HG03135 (cell line): Measurements from ENCODE around the gene ADGRE3.
"Not testable (repeated sequence)": the region's sequence is repeated elsewhere in the genome, so short reads cannot be mapped to it uniquely, and the experiment has no call there.

ENCODE experiments used
- ATAC-seq: cut with Tn5 transposase; IDR thresholded peaks from one replicate; pipeline ENCODE4 v1.9.1; 2021; ENCODE audit warnings: mild to moderate bottlenecking, moderate library complexity; ENCODE audit not compliant: unreplicated experiment

Gene ADGRE3

GRCh38 chr19:14672188-14672872 lies 2.3 kb downstream of the ADGRE3 start:
- ATAC-seq = no peak

DNA sequence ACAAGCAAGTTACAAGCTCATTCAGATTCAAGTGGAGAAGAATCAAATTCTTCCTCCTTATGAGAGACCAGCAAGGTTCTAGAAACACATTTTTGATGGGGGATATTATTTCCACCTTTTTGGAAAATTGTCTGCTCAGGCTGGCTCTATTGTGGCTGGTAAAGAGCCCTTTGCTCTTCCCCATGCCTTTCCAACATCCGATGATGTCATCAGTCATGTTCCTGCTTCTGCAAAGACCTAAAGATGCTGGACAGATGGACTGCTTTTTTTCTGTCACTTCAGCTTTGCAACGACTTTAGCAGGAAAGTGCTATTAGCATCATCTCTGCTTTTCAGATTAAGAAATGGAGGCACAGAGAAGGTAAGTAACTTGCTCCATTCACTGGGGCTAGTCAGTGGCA lies 4.2 kb downstream of the ADGRE3 start:
- no peak for ATAC-seq

DNA sequence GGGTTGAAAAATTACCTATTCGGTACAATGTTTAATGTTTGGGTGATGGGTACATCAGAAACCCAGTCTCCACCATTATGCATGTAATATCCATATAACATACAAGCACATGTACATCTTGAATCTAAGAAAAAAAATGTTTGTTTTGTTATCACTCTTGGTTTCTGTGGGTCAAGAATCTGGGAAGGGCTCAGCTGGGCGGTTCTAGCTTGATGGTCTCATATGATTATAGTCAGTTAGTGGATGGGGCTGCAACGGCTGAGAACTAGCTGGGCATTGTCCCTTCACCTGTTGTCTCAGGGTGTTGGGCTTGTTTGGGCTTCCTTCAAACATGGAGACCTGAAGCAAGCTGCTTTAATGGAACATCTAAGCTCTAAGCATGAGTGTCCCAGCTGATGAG lies 4.7 kb downstream of the ADGRE3 start:
- no peak for ATAC-seq

- ATAC-seq = no peak
These were observed 13.2 kb downstream of the ADGRE3 start for GRCh38 chr19:14661372-14661924.

DNA sequence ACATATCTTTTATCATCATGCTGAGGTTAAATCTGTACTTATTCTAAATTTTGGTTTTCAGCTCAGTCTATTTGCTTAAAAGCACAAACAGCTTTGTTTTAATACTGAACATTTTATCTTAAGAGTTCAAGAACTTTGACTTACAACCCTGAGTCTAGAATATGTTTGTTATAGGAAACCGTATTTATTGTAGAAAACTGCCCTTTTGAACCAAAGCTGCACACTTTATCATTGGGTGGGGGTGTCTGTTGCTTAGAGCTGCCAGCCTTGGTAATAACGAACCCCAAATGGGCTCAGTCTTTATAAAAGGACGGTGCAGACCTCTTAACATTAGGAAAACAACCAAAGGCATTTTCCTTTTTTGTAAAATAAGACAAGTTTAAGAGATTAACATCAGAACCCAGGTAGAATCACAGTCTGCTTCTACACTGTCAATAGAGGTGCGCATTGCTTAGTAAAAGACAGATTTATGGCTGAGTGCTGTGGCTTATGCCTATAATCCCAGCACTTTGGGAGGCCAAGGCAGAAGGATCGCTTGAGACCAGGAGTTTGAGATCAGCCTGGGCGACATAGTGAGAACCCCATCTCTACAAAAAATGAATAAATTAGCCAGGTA lies 14.7 kb downstream of the ADGRE3 start:
- ATAC-seq = no peak

GRCh38 chr19:14655726-14656125 lies 18.9 kb downstream of the ADGRE3 start:
- no peak for ATAC-seq

- no peak for ATAC-seq
These were observed 19.7 kb downstream of the ADGRE3 start for GRCh38 chr19:14654786-14655560.

GRCh38 chr19:14650161-14650560 lies 24.5 kb downstream of the ADGRE3 start:
- no peak for ATAC-seq

- ATAC-seq = no peak
These were observed 25.6 kb downstream of the ADGRE3 start for GRCh38 chr19:14649020-14649419.

GRCh38 chr19:14648506-14648905 lies 26.1 kb downstream of the ADGRE3 start:
- ATAC-seq = no peak

DNA sequence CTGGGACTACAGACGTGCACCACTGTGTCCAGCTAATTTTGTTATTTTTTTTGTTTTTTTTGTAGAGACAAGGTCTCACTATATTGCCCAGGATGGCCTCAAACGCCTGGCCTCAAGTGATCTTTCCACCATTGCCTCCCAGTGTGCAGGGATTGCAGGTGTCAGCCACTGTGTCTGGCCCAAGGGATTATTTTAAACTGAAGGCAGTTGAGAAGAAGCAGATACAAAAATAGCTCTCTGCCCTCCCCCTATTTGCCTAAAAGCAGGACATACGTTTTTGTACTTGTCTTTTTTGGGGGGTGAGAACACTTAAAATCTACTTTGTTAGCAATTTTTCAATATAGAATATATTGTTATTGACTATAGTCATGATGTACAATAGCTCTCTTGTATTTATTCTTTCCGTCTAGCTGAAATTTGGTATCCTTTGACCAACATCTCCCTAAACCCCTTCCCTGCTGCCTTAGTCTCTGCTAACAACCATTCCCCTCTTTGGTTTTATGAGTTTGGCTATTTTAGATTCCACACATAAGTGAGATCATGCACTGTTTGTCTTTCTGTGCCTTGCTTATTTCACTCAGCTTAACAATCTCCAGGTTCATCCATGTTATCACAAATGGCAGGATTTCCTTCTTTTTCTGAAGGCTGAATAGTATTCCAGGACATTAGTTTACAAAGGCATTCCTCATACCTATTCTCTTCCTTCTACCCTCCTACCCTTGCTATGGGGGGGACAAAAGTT lies 34.9 kb downstream of the ADGRE3 start:
- no peak for ATAC-seq

- ATAC-seq = no peak
These were observed 42.4 kb downstream of the ADGRE3 start for GRCh38 chr19:14632286-14632685.

DNA sequence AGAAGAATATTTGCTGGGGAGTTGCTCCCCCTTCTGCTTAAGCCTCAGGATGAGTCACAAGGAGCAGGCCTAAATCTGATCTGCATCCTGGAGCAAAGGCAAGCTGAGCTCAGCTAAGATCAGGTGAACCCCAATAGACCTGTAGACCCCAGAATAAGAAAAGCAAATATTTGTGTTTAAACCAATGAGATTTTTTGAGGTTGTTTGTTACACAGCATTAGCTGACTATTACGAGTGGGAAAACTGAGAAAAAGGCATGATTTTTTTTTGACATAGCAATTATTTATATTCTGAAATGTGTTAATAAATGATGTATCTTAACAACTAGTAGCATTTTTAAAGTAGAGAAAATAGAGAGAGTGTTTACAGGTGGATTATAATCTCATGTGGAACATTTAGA lies 45.1 kb downstream of the ADGRE3 start:
- no peak for ATAC-seq

GRCh38 chr19:14624491-14624890 lies 50.2 kb downstream of the ADGRE3 start:
- ATAC-seq = not testable (repeated sequence)

- ATAC-seq = no peak
These were observed 55.2 kb downstream of the ADGRE3 start for GRCh38 chr19:14619404-14619803.

GRCh38 chr19:14616407-14616806 lies 58.2 kb downstream of the ADGRE3 start:
- ATAC-seq = no peak

- no peak for ATAC-seq
These were observed 59.0 kb downstream of the ADGRE3 start for GRCh38 chr19:14615623-14616022.

DNA sequence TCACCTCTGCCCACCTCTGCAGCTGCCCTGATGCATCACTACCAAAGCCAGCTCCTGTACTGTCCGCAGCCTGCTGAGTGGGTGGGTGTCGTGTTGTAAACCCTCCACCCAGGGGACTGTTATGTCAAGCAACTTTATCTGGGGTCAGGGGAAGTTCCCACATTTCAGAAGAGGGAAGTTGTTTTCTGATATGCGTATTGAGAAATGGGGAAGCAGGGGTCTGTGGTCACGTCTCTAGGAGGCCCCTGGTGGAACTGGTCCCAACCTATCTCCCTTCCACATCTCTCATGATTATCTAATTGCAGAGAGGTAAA lies 60.6 kb downstream of the ADGRE3 start:
- ATAC-seq = no peak

GRCh38 chr19:14613399-14614098 lies 61.1 kb downstream of the ADGRE3 start:
- ATAC-seq = not testable (repeated sequence)

GRCh38 chr19:14612657-14613056 lies 62.0 kb downstream of the ADGRE3 start:
- no peak for ATAC-seq

- ATAC-seq = not testable (repeated sequence)
These were observed 62.4 kb downstream of the ADGRE3 start for GRCh38 chr19:14612242-14612641.
